CD14-positive monocyte (primary cell): ENCODE measurements around the gene DGUOK. TPM values are rescaled to one million over a fixed set of nuclear protein-coding genes. Genes with fewer than 3 reads are reported as not detected.

Source experiments
- DNase-seq, 3 donors: peaks; one replicate each; pipeline ENCODE4 v3.0.0-alpha.2; 2011 to 2022
- H2AFZ ChIP-seq: 2 replicates; pipeline ENCODE4 v1.6.0; 2012; ENCODE audit warnings: mild to moderate bottlenecking, low read depth, low read length, inconsistent platforms; ENCODE audit not compliant: insufficient read depth, poor library complexity, severe bottlenecking
- H3K27ac ChIP-seq, 2 donors: 1 replicate in 1 of 2; 2 replicates in 1 of 2; pipeline ENCODE4 v1.5.1; 2012 to 2013; ENCODE audit warnings: low read length in 2 of 2, control low read depth in 1 of 2, inconsistent platforms in 1 of 2, low read depth in 1 of 2, mild to moderate bottlenecking in 1 of 2
- H3K27me3 ChIP-seq, 2 donors: one replicate each; pipeline versions ENCODE4 v1.6.0 to v1.6.1; 2011 to 2013; ENCODE audit warnings: low read length in 2 of 2; ENCODE audit not compliant: control insufficient read depth in 2 of 2, insufficient read depth in 2 of 2
- H3K36me3 ChIP-seq, 2 donors: replicated peaks in 1 of 2; 1 replicate in 1 of 2; 2 replicates in 1 of 2; pipeline versions ENCODE4 v1.5.1 to v1.6.1; 2012 to 2013; ENCODE audit warnings: low read length in 2 of 2, control low read depth in 1 of 2, inconsistent platforms in 1 of 2, mild to moderate bottlenecking in 1 of 2; ENCODE audit not compliant: insufficient read depth in 2 of 2, control insufficient read depth in 1 of 2
- H3K4me1 ChIP-seq, 2 donors: 1 replicate in 1 of 2; 2 replicates in 1 of 2; pipeline versions ENCODE4 v1.5.1 to v1.6.1; 2012 to 2013; ENCODE audit warnings: low read length in 2 of 2, control low read depth in 1 of 2, inconsistent platforms in 1 of 2, mild to moderate bottlenecking in 1 of 2, moderate library complexity in 1 of 2; ENCODE audit not compliant: insufficient read depth in 2 of 2, control insufficient read depth in 1 of 2
- H3K4me2 ChIP-seq: replicated peaks from 2 replicates; pipeline ENCODE3; 2012; ENCODE audit warnings: low read length, moderate library complexity, mild to moderate bottlenecking; ENCODE audit not compliant: poor library complexity, severe bottlenecking; ENCODE audit errors: extremely low read depth
- H3K4me3 ChIP-seq, 3 experiments: fragments of 200-600 bp in 1 of 3; sonication (generic) in 1 of 3; replicated peaks in 1 of 3; 1 replicate in 2 of 3; 2 replicates in 1 of 3; pipeline ENCODE4 v1.5.1; 2011 to 2013; ENCODE audit warnings: low read length in 3 of 3, mild to moderate bottlenecking in 3 of 3, control low read depth in 2 of 3, low read depth in 2 of 3, inconsistent platforms in 1 of 3, moderate library complexity in 1 of 3
- H3K79me2 ChIP-seq: 2 replicates; pipeline ENCODE4 v1.6.0; 2012; ENCODE audit warnings: mild to moderate bottlenecking, control low read depth, inconsistent platforms, low read length, moderate library complexity; ENCODE audit not compliant: insufficient read depth
- H3K9ac ChIP-seq: 2 replicates; pipeline ENCODE4 v1.6.0; 2017; ENCODE audit warnings: low read length, mild to moderate bottlenecking; ENCODE audit not compliant: insufficient read depth, poor library complexity, severe bottlenecking
- H3K9me3 ChIP-seq, 2 donors: replicated peaks in 1 of 2; 1 replicate in 1 of 2; 2 replicates in 1 of 2; pipeline versions ENCODE4 v1.5.1 to v1.6.1; 2012 to 2013; ENCODE audit warnings: low read length in 2 of 2, control low read depth in 1 of 2; ENCODE audit not compliant: control insufficient read depth in 1 of 2, insufficient read depth in 1 of 2
- H4K20me1 ChIP-seq: 2 replicates; pipeline ENCODE4 v1.6.0; 2012; ENCODE audit warnings: mild to moderate bottlenecking, low read length, control low read depth, moderate library complexity; ENCODE audit not compliant: insufficient read depth
- H3K27ac Mint-ChIP-seq, 7 donors: one replicate each; pipeline ENCODE4 v1.8.0; 2020; ENCODE audit warnings: mild to moderate bottlenecking in 7 of 7, mixed read lengths in 7 of 7, moderate library complexity in 6 of 7, inconsistent platforms in 2 of 7
- H3K27me3 Mint-ChIP-seq, 3 donors: one replicate each; pipeline ENCODE4 v1.8.0; 2021 to 2022; ENCODE audit warnings: low read depth in 3 of 3, mild to moderate bottlenecking in 3 of 3, mixed read lengths in 3 of 3, moderate library complexity in 3 of 3, inconsistent platforms in 1 of 3
- H3K36me3 Mint-ChIP-seq, 2 donors: one replicate each; pipeline ENCODE4 v1.8.0; 2020; ENCODE audit warnings: mixed read lengths in 2 of 2, inconsistent platforms in 1 of 2, mild to moderate bottlenecking in 1 of 2
- H3K4me1 Mint-ChIP-seq: one replicate; pipeline ENCODE4 v1.8.0; 2020; ENCODE audit warnings: mild to moderate bottlenecking, mixed read lengths
- H3K4me3 Mint-ChIP-seq, 2 donors: one replicate each; pipeline ENCODE4 v1.8.0; 2020; ENCODE audit warnings: mild to moderate bottlenecking in 2 of 2, mixed read lengths in 2 of 2, moderate library complexity in 1 of 2
- H3K9me3 Mint-ChIP-seq, 7 donors: one replicate each; pipeline ENCODE4 v1.8.0; 2020 to 2022; ENCODE audit warnings: mixed read lengths in 7 of 7, mild to moderate bottlenecking in 6 of 7, moderate library complexity in 6 of 7, inconsistent platforms in 2 of 7
- WGBS: methylation state at CpG from one replicate; pipeline ENCODE4 v1.1.5; 2013; ENCODE audit warnings: missing lambda C conversion rate; ENCODE audit not compliant: insufficient coverage; 5-methylcytosine and 5-hydroxymethylcytosine counted together
- intact Hi-C, 2 donors: fragments of 100-400 bp; cut with micrococcal nuclease; formaldehyde crosslinking; loops; one replicate each; pipeline versions ENCODE4 v1.15.0 to v1.15.1; 2023
- polyA plus RNA-seq, 3 donors: library from polyadenylated mRNA; depleted of rRNA in 1 of 3; unstranded in 2 of 3; stranded (reverse) in 1 of 3; fragments of 300-500 nt in 2 of 3; fragments of >200 nt in 1 of 3; fragmentation: Illumina TruSeq in 2 of 3; gene quantifications; 1 replicate in 2 of 3; 2 replicates in 1 of 3; pipeline ENCODE4 v1.2.3, GENCODE V29; 2012 to 2021
- TF ChIP-seq, protein P1 (sequence below): fragments of 200-600 bp; IDR thresholded peaks from one replicate; pipeline ENCODE4 v1.8.0; 2022; ENCODE audit warnings: antibody characterized with exemption, mild to moderate bottlenecking

The DGUOK gene
- polyA plus RNA-seq, 3 donors: 62.9 to 129 (median 123) TPM

DNA sequence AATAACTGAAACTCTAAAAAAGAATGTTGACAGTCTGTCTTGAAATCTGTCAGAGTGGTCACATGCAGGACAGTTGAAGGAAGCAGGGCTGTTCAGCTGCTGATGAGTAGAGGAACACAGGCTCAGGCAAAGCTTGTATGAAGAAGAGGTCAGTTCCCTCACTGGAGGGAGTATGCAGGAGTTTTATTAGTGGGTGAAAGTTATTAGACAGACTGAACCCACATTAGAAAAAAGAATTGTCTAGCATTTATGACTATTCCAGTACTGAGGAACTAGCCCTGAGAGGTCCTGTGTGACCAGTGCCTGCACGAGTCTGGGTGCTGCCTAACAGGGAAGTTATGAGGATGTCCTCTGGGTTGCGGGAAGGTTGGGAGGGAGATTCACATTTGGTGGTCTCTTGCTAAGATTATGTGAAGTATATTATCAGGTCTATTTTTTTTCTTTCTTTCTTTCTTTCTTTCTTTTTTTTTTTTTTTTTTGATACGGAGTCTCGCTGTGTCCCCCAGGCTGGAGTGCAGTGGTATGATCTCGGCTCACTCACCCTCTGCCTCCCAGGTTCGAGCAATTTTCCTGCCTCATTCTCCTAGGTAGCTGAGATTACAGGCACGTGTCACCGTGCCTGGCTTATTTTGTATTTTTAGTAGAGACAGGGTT lies 67.6 kb downstream of the DGUOK start:
- no peak for DNase-seq
- Histone ChIP-seq H3K27me3 (no peaks in the 10 kb centered on the region), H3K4me3 (no peak overlapping the region), H3K27ac (peak overlapping the region in 1 of 2 donors; percentile 52), H2AFZ (no peak overlapping the region), H3K79me2 (peaks cover 100% of the 10 kb centered on the region), H3K9ac (no peak overlapping the region), H3K36me3 (peaks cover 20 to 89% of the 10 kb centered on the region in 2 donors), H4K20me1 (peaks cover 100% of the 10 kb centered on the region), H3K9me3 (no peaks in the 10 kb centered on the region), H3K4me1 (peaks cover 25 to 52% of the 10 kb centered on the region in 2 donors), H3K4me2 (peak overlapping the region; percentile 21)
- H3K9me3 Mint-ChIP-seq: peaks cover 0 to 2% (median 0%) of the 10 kb centered on the region in 7 donors
- H3K27ac Mint-ChIP-seq: peak overlapping the region; percentile 36 to 86 (median 63)
- H3K36me3 Mint-ChIP-seq: peaks cover 63 to 86% of the 10 kb centered on the region in 2 donors
- peaks cover 0 to 3% (median 1%) of the 10 kb centered on the region in 3 donors for H3K27me3 Mint-ChIP-seq
- H3K4me3 Mint-ChIP-seq: no peak overlapping the region
- WGBS: 100% methylated on average over 2 of the region's 8 CpGs
- H3K4me1 Mint-ChIP-seq: peaks cover 89% of the 10 kb centered on the region
- TF ChIP-seq, protein P1, sequence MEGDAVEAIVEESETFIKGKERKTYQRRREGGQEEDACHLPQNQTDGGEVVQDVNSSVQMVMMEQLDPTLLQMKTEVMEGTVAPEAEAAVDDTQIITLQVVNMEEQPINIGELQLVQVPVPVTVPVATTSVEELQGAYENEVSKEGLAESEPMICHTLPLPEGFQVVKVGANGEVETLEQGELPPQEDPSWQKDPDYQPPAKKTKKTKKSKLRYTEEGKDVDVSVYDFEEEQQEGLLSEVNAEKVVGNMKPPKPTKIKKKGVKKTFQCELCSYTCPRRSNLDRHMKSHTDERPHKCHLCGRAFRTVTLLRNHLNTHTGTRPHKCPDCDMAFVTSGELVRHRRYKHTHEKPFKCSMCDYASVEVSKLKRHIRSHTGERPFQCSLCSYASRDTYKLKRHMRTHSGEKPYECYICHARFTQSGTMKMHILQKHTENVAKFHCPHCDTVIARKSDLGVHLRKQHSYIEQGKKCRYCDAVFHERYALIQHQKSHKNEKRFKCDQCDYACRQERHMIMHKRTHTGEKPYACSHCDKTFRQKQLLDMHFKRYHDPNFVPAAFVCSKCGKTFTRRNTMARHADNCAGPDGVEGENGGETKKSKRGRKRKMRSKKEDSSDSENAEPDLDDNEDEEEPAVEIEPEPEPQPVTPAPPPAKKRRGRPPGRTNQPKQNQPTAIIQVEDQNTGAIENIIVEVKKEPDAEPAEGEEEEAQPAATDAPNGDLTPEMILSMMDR: no peak
- intact Hi-C loops: loop anchor here in 1 of 2 donors (5.0 kb wide), 1 partner anchor 43 kb away; no protein-coding TSS in a partner anchor

DNA sequence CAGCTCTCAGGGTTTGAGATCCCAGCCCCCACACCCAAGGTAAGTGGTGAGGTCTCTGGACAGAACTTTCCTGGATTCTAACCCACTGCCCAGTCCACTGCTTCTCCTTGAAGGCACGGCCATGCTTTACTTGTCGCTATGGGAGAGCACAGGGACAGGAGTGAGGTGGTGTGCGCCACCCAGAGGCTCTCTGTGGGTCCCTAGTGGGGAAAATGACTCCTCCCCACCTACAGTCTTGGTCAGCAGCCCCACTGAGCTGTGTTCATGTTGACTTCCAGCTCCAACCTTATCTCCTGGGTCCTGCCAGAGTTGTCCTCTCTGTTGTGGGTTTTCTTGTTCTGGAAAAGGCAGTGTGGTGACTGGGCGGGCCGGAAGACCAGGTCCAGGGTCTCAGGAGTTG lies 69.1 kb downstream of the DGUOK start:
- no peak for DNase-seq

More for the DNA sequence above, 69.1 kb downstream of the DGUOK start:
- Mint-ChIP-seq H3K9me3 (peaks cover 0 to 2% (median 0%) of the 10 kb centered on the region in 7 donors), H3K36me3 (peaks cover 53 to 83% of the 10 kb centered on the region in 2 donors), H3K4me1 (peaks cover 89% of the 10 kb centered on the region), H3K27ac (no peak overlapping the region), H3K27me3 (peaks cover 0 to 3% (median 1%) of the 10 kb centered on the region in 3 donors), H3K4me3 (no peak overlapping the region)
- Histone ChIP-seq H3K4me3 (no peak overlapping the region), H3K27ac (peak overlapping the region in 1 of 2 donors; percentile 15), H4K20me1 (peaks cover 100% of the 10 kb centered on the region), H3K4me1 (peaks cover 23 to 51% of the 10 kb centered on the region in 2 donors), H3K79me2 (peaks cover 100% of the 10 kb centered on the region), H3K36me3 (peaks cover 17 to 82% of the 10 kb centered on the region in 2 donors), H3K9me3 (no peaks in the 10 kb centered on the region), H3K4me2 (no peak overlapping the region), H3K27me3 (no peaks in the 10 kb centered on the region), H2AFZ (no peak overlapping the region), H3K9ac (no peak overlapping the region)
- intact Hi-C loops: no loop called here
- no CpG with 5 or more reads among the region's 5 CpGs for WGBS
- TF ChIP-seq, protein P1: no peak
